Aorta (tissue), 5 donors: ENCODE measurements around the gene ABLIM3. TPM values are rescaled to one million over a fixed set of nuclear protein-coding genes. Genes with fewer than 3 reads are reported as not detected.

Experiments used
- ATAC-seq: fragments of 200-7000 bp; cut with Tn5 transposase; one replicate; pipeline ENCODE4 v1.9.1; 2022; ENCODE audit warnings: moderate library complexity; ENCODE audit not compliant: low FRiP score
- DNase-seq, 2 donors: peaks; one replicate each; pipeline ENCODE4 v3.0.0-alpha.2; 2020
- H3K27ac ChIP-seq, 2 donors: one replicate each; pipeline ENCODE4 v1.5.1; 2013; ENCODE audit warnings: low read length in 2 of 2, mild to moderate bottlenecking in 2 of 2, moderate library complexity in 2 of 2, control low read depth in 1 of 2, inconsistent platforms in 1 of 2, low read depth in 1 of 2
- H3K27me3 ChIP-seq, 2 donors: one replicate each; pipeline ENCODE4 v1.6.1; 2013; ENCODE audit warnings: control low read depth in 1 of 2, low read length in 1 of 2, mild to moderate bottlenecking in 1 of 2, moderate library complexity in 1 of 2; ENCODE audit not compliant: insufficient read depth in 2 of 2, control insufficient read depth in 1 of 2
- H3K36me3 ChIP-seq, 2 donors: one replicate each; pipeline ENCODE4 v1.6.1; 2013; ENCODE audit warnings: control low read depth in 1 of 2, low read length in 1 of 2, mild to moderate bottlenecking in 1 of 2; ENCODE audit not compliant: insufficient read depth in 2 of 2, control insufficient read depth in 1 of 2
- H3K4me1 ChIP-seq, 2 donors: one replicate each; pipeline ENCODE4 v1.6.1; 2013; ENCODE audit warnings: low read length in 2 of 2, control low read depth in 1 of 2, mild to moderate bottlenecking in 1 of 2, moderate library complexity in 1 of 2; ENCODE audit not compliant: insufficient read depth in 2 of 2, control insufficient read depth in 1 of 2
- H3K4me3 ChIP-seq, 2 donors: one replicate each; pipeline ENCODE4 v1.5.1; 2013; ENCODE audit warnings: low read length in 2 of 2, control low read depth in 1 of 2, mild to moderate bottlenecking in 1 of 2
- H3K9me3 ChIP-seq: one replicate; pipeline ENCODE4 v1.6.1; 2013; ENCODE audit warnings: mild to moderate bottlenecking, low read length; ENCODE audit not compliant: control insufficient read depth
- WGBS, 2 donors: extraction: QIAGEN DNeasy Blood & Tissue Kit; methylation state at CpG; one replicate each; pipeline ENCODE4 v1.1.7; 2013; 5-methylcytosine and 5-hydroxymethylcytosine counted together
- intact Hi-C, 2 donors: fragments of 100-400 bp; cut with DNase I; formaldehyde crosslinking; loops; one replicate each; pipeline versions ENCODE4 v1.14.2 to v1.15.0; 2022
- polyA plus RNA-seq, 2 donors: library from polyadenylated mRNA; stranded (reverse); fragments of 200-250 nt; gene quantifications; one replicate each; pipeline ENCODE4 v1.2.3, GENCODE V29; 2013
- total RNA-seq, 2 donors: library from RNA; stranded (reverse); fragmentation: NEBNext Ultra II Directional; extraction: Animal tissue kit (Norgen Biotek cat#: 25700); gene quantifications; one replicate each; pipeline ENCODE4 v1.2.1, GENCODE V29; 2021
- donor health status: healthy with polysubstance abuse.
- donor health status: Bipolar disorder and iron deficiency.
- donor health status: DM: no; HTN: no; CAD: no.
- donor health status: DM: no; HTN: no; CAD: no.
- donor health status: DM: yes; HTN: yes; CAD: no.

Gene ABLIM3
- total and polyA plus RNA-seq, 4 donors: 15.8 to 46.0 (median 38.7) TPM

- Histone ChIP-seq H3K9me3 (no peaks in the 10 kb centered on the region), H3K27ac (no peak overlapping the region), H3K27me3 (no peaks in the 10 kb centered on the region), H3K4me1 (no peaks in the 10 kb centered on the region), H3K36me3 (no peaks in the 10 kb centered on the region), H3K4me3 (no peak overlapping the region)
- 89 to 91% methylated on average over 11 of the region's 11 CpGs for WGBS, 2 donors
- intact Hi-C loops: no loop called here
- ATAC-seq: no peak
- no peak for DNase-seq
Observed at GRCh38 chr5:149283626-149284480, 142.6 kb downstream of the ABLIM3 start.

DNA sequence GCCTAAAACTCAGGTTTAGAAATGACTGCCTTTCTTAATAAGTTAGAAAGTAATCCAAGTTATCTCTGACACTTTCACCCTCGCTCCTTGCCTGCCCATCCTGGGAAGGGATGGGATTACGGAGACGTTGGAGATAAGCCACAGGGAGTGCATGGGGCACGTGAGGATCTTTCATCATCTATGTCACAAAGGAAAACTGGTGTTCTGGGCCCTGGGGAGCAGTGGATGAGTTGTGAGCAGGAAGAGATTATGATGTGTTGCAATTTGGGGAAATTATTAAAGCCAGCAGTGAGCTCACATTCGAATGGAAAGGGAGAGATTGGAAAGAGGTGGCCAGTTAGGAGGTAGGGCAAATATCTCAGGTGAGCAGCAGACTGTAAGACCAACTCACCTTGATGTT lies 143.2 kb downstream of the ABLIM3 start:
- Histone ChIP-seq H3K9me3 (no peaks in the 10 kb centered on the region), H3K36me3 (no peaks in the 10 kb centered on the region), H3K27me3 (no peaks in the 10 kb centered on the region), H3K4me3 (no peak overlapping the region), H3K27ac (no peak overlapping the region), H3K4me1 (peaks cover 1 to 2% of the 10 kb centered on the region in 2 donors)
- intact Hi-C loops: no loop called here
- WGBS, 2 donors: 69 to 77% methylated on average over 5 of the region's 5 CpGs
- no peak for DNase-seq
- peak; percentile 51 for ATAC-seq

DNA sequence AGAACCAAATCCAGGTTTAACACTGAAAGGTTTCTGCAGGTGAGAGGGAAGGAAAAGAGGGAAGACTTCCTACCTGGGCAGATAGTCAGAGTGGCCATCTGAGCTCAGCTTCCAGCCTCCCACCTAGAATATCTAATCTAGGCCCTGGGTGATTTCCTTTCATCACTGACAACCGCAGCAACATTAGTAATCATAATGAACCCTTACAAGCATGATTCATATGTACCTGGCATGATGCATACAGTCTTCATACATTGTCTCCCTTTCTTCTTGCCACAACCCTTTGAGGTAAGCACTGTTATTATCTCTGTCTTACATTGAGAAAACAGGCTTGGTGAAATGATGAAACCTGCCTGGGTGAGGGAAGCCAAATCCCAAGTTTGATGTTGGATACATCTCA lies 143.9 kb downstream of the ABLIM3 start:
- Histone ChIP-seq H3K4me1 (peaks cover 3 to 4% of the 10 kb centered on the region in 2 donors), H3K36me3 (no peaks in the 10 kb centered on the region), H3K4me3 (no peak overlapping the region), H3K27me3 (no peaks in the 10 kb centered on the region), H3K9me3 (no peaks in the 10 kb centered on the region), H3K27ac (no peak overlapping the region)
- no peak for ATAC-seq
- intact Hi-C loops: no loop called here
- 83 to 89% methylated on average over 1 of the region's 1 CpG for WGBS, 2 donors
- DNase-seq: no peak

GRCh38 chr5:149288436-149288835 lies 147.1 kb downstream of the ABLIM3 start:
- DNase-seq: no peak
- intact Hi-C loops: no loop called here
- Histone ChIP-seq H3K27me3 (no peaks in the 10 kb centered on the region), H3K36me3 (no peaks in the 10 kb centered on the region), H3K4me1 (peaks cover 3 to 4% of the 10 kb centered on the region in 2 donors), H3K9me3 (no peaks in the 10 kb centered on the region), H3K4me3 (no peak overlapping the region), H3K27ac (no peak overlapping the region)
- 82 to 87% methylated on average over 8 of the region's 8 CpGs for WGBS, 2 donors
- ATAC-seq: peak; percentile 28

DNA sequence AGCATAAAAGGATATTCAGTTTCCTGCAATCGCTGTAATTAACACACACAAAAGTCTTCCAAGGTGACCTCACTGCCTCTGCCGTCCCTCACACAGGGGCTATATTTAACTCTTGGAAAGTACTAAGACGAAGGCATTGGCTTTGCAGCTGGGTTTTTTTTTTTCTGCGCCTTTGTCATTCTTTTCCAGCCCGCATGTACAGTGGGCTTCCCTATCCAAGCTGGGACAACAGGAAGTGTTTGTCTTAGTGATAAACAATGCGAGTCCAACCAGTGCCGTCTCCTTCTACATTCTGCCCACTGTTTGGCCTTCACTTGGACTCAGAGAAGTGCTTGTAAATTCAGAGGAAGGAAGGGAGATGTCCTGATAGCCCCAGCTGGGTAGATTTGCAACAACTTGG lies 148.0 kb downstream of the ABLIM3 start:
- Histone ChIP-seq H3K27ac (no peak overlapping the region), H3K4me1 (peaks cover 3 to 4% of the 10 kb centered on the region in 2 donors), H3K27me3 (no peaks in the 10 kb centered on the region), H3K4me3 (no peak overlapping the region), H3K9me3 (no peaks in the 10 kb centered on the region), H3K36me3 (no peaks in the 10 kb centered on the region)
- intact Hi-C loops: no loop called here
- WGBS, 2 donors: 2 to 5% methylated on average over 6 to 7 of the region's 7 CpGs
- DNase-seq: no peak
- peak; percentile 19 for ATAC-seq

DNA sequence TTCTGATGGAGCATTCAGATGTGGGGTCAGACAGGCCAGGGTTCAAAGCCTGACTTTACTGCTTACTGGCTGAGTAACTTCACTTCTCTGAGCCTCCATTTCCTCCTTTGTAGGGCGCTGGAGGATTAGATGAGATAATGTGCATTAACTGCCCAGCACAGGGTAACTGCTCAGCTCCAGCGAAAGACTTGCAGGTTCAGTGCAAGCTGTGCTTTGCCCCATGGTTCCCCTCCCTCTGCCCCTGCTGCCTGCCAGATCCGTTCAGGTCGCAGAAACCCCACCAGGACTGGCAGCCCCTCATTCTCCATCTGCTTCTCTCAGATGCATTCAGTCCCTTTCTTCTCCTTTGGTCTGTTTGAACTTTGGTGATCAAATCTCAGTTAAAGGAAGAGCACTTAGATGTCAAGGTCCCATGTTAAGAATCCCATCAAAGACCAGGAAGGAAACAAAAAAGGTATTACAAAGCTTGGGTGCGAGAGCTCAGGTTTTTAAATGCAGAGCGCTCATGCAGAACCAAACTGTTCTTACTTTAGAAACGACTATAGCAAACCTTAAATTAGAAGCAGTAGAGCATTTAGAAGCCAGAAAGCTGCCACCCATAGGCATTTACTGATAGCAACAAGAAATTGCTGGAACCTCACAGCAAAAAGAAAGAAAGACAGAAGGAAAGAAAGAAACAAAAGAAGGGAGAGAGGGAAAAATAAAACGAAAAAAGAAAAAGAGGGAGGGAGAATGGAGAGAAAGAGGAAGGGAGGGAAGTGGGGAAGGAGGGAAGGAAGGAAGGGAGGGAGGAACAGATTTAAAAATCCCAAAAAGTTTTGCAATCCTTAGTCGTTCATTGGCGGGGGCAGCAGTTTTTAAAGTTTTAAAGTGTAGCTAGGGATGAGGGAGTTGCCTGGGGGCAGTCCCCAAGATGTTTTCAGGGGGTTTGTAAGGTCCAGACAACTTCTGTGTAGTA lies 153.9 kb downstream of the ABLIM3 start:
- no peaks in the 10 kb centered on the region for H3K27me3 ChIP-seq
- intact Hi-C loops: no loop called here
- no peaks in the 10 kb centered on the region for H3K9me3 ChIP-seq
- H3K36me3 ChIP-seq: no peaks in the 10 kb centered on the region
- no peak for ATAC-seq
- no peak for DNase-seq
- H3K4me3 ChIP-seq: no peak overlapping the region
- H3K4me1 ChIP-seq: no peaks in the 10 kb centered on the region
- H3K27ac ChIP-seq: no peak overlapping the region
- WGBS, 2 donors: 46 to 49% methylated on average over 10 of the region's 10 CpGs

GRCh38 chr5:149297340-149298025 lies 156.2 kb downstream of the ABLIM3 start:
- no peak overlapping the region for H3K27ac ChIP-seq
- no peak for ATAC-seq

DNA sequence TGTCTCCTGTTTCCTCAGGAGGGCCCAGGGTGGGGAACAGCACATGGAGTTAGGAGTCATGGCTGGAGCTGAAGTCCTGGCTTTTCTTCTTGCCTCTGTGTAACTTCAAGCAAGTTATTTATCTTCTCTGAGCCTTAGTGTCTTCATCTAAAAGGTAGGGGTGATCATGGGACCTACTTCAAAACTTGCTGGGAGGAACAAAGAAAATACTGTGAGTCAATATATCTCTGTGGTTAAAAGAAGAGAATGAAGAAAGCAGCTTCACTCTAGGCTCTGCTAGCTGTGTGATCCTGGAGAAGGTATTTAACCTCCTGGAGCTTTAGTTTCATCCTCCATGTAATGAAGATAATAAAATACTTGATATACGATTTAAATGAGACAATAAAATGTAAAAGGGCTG lies 156.9 kb downstream of the ABLIM3 start:
- no peak overlapping the region for H3K4me3 ChIP-seq
- intact Hi-C loops: no loop called here
- 62 to 67% methylated on average over 1 of the region's 1 CpG for WGBS, 2 donors
- DNase-seq (no peak), ATAC-seq (no peak)
- H3K36me3 ChIP-seq: no peaks in the 10 kb centered on the region
- no peak overlapping the region for H3K27ac ChIP-seq
- no peaks in the 10 kb centered on the region for H3K27me3 ChIP-seq
- H3K4me1 ChIP-seq: no peaks in the 10 kb centered on the region
- no peaks in the 10 kb centered on the region for H3K9me3 ChIP-seq

More at GRCh38 chr5:149297340-149298025, 156.2 kb downstream of the ABLIM3 start:
- Histone ChIP-seq H3K9me3 (no peaks in the 10 kb centered on the region), H3K4me3 (no peak overlapping the region), H3K27me3 (no peaks in the 10 kb centered on the region), H3K4me1 (no peaks in the 10 kb centered on the region), H3K36me3 (no peaks in the 10 kb centered on the region)
- 90 to 92% methylated on average over 5 of the region's 5 CpGs for WGBS, 2 donors
- intact Hi-C loops: no loop called here
- DNase-seq: no peak
